ENCODE data around the gene SCNN1B.

Gene SCNN1B

DNA sequence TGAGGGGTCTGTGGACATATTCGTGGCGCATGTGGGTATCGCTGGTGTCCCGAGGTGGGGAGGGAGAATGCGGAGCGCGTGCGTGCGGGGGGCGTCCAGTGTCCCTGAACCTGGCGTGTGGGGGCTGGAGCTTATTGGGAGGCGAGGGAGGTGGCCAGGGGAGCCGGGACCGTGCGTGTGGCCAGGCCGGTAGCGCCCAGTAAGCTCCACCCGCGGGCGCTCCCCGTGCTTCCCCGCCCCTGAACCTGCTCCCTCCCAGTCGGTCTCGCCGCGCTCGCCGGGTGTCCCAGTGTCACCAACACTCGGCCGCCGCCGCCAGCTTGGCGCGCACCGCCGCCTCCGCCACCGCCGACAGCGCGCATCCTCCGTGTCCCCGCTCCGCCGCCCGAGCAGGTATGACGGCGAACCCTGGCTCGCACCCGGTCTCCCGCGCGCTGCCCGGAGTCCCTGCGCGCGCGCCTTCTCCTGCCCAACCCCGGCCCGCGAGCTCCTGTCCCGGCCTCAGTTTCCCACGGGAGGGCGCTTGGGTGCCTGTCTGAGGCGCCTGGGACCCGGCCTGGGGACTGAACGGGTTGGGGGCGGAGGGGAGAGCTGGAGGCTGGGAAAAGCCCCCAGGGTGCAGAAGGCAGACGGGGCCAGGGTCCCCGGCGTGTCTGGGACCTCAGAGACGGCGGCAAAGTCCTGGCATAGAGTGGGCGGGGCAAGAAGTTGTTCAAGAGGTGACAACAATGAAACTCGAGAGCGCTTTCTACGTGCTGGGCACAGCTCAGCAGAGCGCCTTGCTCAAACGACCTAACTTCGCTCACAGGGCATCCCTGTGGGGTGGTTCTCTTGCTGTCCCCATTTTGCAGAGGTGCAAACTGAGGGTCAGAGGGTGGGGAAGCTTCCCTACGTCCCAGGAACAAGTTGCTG is at the start of gene SCNN1B (continued):
- TF ChIP-seq, protein P1, sequence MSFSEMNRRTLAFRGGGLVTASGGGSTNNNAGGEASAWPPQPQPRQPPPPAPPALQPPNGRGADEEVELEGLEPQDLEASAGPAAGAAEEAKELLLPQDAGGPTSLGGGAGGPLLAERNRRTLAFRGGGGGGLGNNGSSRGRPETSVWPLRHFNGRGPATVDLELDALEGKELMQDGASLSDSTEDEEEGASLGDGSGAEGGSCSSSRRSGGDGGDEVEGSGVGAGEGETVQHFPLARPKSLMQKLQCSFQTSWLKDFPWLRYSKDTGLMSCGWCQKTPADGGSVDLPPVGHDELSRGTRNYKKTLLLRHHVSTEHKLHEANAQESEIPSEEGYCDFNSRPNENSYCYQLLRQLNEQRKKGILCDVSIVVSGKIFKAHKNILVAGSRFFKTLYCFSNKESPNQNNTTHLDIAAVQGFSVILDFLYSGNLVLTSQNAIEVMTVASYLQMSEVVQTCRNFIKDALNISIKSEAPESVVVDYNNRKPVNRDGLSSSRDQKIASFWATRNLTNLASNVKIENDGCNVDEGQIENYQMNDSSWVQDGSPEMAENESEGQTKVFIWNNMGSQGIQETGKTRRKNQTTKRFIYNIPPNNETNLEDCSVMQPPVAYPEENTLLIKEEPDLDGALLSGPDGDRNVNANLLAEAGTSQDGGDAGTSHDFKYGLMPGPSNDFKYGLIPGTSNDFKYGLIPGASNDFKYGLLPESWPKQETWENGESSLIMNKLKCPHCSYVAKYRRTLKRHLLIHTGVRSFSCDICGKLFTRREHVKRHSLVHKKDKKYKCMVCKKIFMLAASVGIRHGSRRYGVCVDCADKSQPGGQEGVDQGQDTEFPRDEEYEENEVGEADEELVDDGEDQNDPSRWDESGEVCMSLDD (tag by site-specific recombination; IDR thresholded peaks at IDR 0.05): no peak
- peak; percentile 14; the same call in 1 of the 2 replicates for TF ChIP-seq ZNF423 (tag by site-specific recombination; IDR thresholded peaks at IDR 0.05)
- 0 out of 2 replicates have a peak, but pooled peaks have one; percentile 10 for TF ChIP-seq ZNF121 (tag by site-specific recombination; IDR thresholded peaks at IDR 0.05)
- no peak for TF ChIP-seq ZNF707 (tag by site-specific recombination; IDR thresholded peaks at IDR 0.05)
- no peak for TF ChIP-seq ZNF654 (tag by site-specific recombination; IDR thresholded peaks at IDR 0.05; ENCODE audit: low read depth)
- no peak for TF ChIP-seq RBAK (tag by site-specific recombination; IDR thresholded peaks at IDR 0.05)
- TF ChIP-seq, protein P2, sequence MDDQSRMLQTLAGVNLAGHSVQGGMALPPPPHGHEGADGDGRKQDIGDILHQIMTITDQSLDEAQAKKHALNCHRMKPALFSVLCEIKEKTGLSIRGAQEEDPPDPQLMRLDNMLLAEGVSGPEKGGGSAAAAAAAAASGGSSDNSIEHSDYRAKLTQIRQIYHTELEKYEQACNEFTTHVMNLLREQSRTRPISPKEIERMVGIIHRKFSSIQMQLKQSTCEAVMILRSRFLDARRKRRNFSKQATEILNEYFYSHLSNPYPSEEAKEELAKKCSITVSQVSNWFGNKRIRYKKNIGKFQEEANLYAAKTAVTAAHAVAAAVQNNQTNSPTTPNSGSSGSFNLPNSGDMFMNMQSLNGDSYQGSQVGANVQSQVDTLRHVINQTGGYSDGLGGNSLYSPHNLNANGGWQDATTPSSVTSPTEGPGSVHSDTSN (CRISPR knock-in tag; IDR thresholded peaks at IDR 0.05): no peak
- no peak for TF ChIP-seq ZNF501 (tag by site-specific recombination; IDR thresholded peaks at IDR 0.05)
- TF ChIP-seq ZNF843 (tag by site-specific recombination; IDR thresholded peaks at IDR 0.05): no peak
- no peak for TF ChIP-seq ZNF571 (tag by site-specific recombination; IDR thresholded peaks at IDR 0.05)
- no peak for TF ChIP-seq ZBTB21 (tag by site-specific recombination; IDR thresholded peaks at IDR 0.05)
- no peak for TF ChIP-seq GLI4 (tag by site-specific recombination; IDR thresholded peaks at IDR 0.05)
- no peak for TF ChIP-seq ZNF292 (tag by site-specific recombination; IDR thresholded peaks at IDR 0.05; ENCODE audit: borderline replicate concordance, low read depth)
- no peak for TF ChIP-seq MEIS1 (CRISPR knock-in tag; IDR thresholded peaks at IDR 0.05; ENCODE audit: borderline replicate concordance)
- TF ChIP-seq, protein P3, sequence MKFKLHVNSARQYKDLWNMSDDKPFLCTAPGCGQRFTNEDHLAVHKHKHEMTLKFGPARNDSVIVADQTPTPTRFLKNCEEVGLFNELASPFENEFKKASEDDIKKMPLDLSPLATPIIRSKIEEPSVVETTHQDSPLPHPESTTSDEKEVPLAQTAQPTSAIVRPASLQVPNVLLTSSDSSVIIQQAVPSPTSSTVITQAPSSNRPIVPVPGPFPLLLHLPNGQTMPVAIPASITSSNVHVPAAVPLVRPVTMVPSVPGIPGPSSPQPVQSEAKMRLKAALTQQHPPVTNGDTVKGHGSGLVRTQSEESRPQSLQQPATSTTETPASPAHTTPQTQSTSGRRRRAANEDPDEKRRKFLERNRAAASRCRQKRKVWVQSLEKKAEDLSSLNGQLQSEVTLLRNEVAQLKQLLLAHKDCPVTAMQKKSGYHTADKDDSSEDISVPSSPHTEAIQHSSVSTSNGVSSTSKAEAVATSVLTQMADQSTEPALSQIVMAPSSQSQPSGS (tag by site-specific recombination; IDR thresholded peaks at IDR 0.05; ENCODE audit: low read depth): no peak
- no peak for TF ChIP-seq FEZF1 (tag by site-specific recombination; IDR thresholded peaks at IDR 0.05)
- peak; percentile 60; the same call in 1 of the 2 replicates for TF ChIP-seq KLF9 (tag by site-specific recombination; IDR thresholded peaks at IDR 0.05; ENCODE audit: low read depth)
- TF ChIP-seq, protein P4, sequence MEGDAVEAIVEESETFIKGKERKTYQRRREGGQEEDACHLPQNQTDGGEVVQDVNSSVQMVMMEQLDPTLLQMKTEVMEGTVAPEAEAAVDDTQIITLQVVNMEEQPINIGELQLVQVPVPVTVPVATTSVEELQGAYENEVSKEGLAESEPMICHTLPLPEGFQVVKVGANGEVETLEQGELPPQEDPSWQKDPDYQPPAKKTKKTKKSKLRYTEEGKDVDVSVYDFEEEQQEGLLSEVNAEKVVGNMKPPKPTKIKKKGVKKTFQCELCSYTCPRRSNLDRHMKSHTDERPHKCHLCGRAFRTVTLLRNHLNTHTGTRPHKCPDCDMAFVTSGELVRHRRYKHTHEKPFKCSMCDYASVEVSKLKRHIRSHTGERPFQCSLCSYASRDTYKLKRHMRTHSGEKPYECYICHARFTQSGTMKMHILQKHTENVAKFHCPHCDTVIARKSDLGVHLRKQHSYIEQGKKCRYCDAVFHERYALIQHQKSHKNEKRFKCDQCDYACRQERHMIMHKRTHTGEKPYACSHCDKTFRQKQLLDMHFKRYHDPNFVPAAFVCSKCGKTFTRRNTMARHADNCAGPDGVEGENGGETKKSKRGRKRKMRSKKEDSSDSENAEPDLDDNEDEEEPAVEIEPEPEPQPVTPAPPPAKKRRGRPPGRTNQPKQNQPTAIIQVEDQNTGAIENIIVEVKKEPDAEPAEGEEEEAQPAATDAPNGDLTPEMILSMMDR (tag by site-specific recombination; IDR thresholded peaks at IDR 0.05): peak; percentile 65
- TF ChIP-seq ZSCAN16 (tag by site-specific recombination; IDR thresholded peaks at IDR 0.05): no peak
- TF ChIP-seq SCRT2 (tag by site-specific recombination; IDR thresholded peaks at IDR 0.05): no peak
- TF ChIP-seq, protein P5, sequence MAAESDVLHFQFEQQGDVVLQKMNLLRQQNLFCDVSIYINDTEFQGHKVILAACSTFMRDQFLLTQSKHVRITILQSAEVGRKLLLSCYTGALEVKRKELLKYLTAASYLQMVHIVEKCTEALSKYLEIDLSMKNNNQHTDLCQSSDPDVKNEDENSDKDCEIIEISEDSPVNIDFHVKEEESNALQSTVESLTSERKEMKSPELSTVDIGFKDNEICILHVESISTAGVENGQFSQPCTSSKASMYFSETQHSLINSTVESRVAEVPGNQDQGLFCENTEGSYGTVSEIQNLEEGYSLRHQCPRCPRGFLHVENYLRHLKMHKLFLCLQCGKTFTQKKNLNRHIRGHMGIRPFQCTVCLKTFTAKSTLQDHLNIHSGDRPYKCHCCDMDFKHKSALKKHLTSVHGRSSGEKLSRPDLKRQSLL (tag by site-specific recombination; IDR thresholded peaks at IDR 0.05): no peak
- no peak for TF ChIP-seq ZNF202 (tag by site-specific recombination; IDR thresholded peaks at IDR 0.05; ENCODE audit: borderline replicate concordance)
- TF ChIP-seq EGR2 (tag by site-specific recombination; IDR thresholded peaks at IDR 0.05; ENCODE audit: low read depth): no peak
- peak; percentile 44; the same call in 1 of the 2 replicates for TF ChIP-seq ZNF629 (tag by site-specific recombination; IDR thresholded peaks at IDR 0.05)
- TF ChIP-seq ZNF664 (tag by site-specific recombination; IDR thresholded peaks at IDR 0.05): no peak
- no peak for TF ChIP-seq ZNF623 (tag by site-specific recombination; IDR thresholded peaks at IDR 0.05)
- no peak for TF ChIP-seq HOXC10 (CRISPR knock-in tag; IDR thresholded peaks at IDR 0.05)
- TF ChIP-seq ZNF175 (tag by site-specific recombination; IDR thresholded peaks at IDR 0.05): no peak
- TF ChIP-seq, protein P6, sequence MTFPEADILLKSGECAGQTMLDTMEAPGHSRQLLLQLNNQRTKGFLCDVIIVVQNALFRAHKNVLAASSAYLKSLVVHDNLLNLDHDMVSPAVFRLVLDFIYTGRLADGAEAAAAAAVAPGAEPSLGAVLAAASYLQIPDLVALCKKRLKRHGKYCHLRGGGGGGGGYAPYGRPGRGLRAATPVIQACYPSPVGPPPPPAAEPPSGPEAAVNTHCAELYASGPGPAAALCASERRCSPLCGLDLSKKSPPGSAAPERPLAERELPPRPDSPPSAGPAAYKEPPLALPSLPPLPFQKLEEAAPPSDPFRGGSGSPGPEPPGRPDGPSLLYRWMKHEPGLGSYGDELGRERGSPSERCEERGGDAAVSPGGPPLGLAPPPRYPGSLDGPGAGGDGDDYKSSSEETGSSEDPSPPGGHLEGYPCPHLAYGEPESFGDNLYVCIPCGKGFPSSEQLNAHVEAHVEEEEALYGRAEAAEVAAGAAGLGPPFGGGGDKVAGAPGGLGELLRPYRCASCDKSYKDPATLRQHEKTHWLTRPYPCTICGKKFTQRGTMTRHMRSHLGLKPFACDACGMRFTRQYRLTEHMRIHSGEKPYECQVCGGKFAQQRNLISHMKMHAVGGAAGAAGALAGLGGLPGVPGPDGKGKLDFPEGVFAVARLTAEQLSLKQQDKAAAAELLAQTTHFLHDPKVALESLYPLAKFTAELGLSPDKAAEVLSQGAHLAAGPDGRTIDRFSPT (tag by site-specific recombination; IDR thresholded peaks at IDR 0.05): no peak
- 0 out of 2 replicates have a peak, but pooled peaks have one; percentile 3 for TF ChIP-seq ZBTB8A (tag by site-specific recombination; IDR thresholded peaks at IDR 0.05)

Data from HEK293 (cell line).